Renal cortex interstitium (tissue), 11 donors: Measurements from ENCODE around the gene NT5C2. TPM values are rescaled to one million over a fixed set of nuclear protein-coding genes. Genes with fewer than 3 reads are reported as not detected.
"Not testable (repeated sequence)": the region's sequence is repeated elsewhere in the genome, so short reads cannot be mapped to it uniquely, and the experiment has no call there.

ENCODE experiments used
- DNase-seq, 11 donors: peaks; one replicate each; pipeline ENCODE4 v3.0.0-alpha.2; 2013; ENCODE audit warnings: low read depth in 9 of 11, low spot score in 4 of 11; ENCODE audit errors: extremely low read depth in 1 of 11
- polyA plus RNA-seq, 3 donors: library from polyadenylated mRNA; unstranded; fragments of 120-200 nt; gene quantifications; one replicate each; pipeline ENCODE4 v1.2.1, GENCODE V29; 2013; ENCODE audit not compliant: insufficient read length in 3 of 3

The NT5C2 gene
- polyA plus RNA-seq, 3 donors = 99.2 to 123 (median 105) TPM

- DNase-seq = no peak
Observed at GRCh38 chr10:103141950-103142349, 51.1 kb downstream of the NT5C2 start.

- DNase-seq = no peak
Observed at GRCh38 chr10:103140469-103140868, 52.6 kb downstream of the NT5C2 start.

- DNase-seq = no peak
Observed at GRCh38 chr10:103139803-103140202, 53.3 kb downstream of the NT5C2 start.

GRCh38 chr10:103135168-103135567 is 57.9 kb downstream of the NT5C2 start:
- not testable (repeated sequence) for DNase-seq

GRCh38 chr10:103130910-103131309 is 62.2 kb downstream of the NT5C2 start:
- DNase-seq = no peak

GRCh38 chr10:103130180-103130579 is 62.9 kb downstream of the NT5C2 start:
- DNase-seq = not testable (repeated sequence)

- no peak for DNase-seq
Observed at GRCh38 chr10:103127241-103127640, 65.8 kb downstream of the NT5C2 start.

- DNase-seq = no peak
Observed at GRCh38 chr10:103125323-103126267, 67.5 kb downstream of the NT5C2 start.

GRCh38 chr10:103124420-103125096 is 68.5 kb downstream of the NT5C2 start:
- DNase-seq = no peak

GRCh38 chr10:103123282-103124024 is 69.6 kb downstream of the NT5C2 start:
- no peak for DNase-seq

- no peak for DNase-seq
Observed at GRCh38 chr10:103120977-103121735, 71.9 kb downstream of the NT5C2 start.

- no peak for DNase-seq
Observed at GRCh38 chr10:103120546-103120945, 72.5 kb downstream of the NT5C2 start.

- no peak for DNase-seq
Observed at GRCh38 chr10:103117247-103117646, 75.8 kb downstream of the NT5C2 start.

- no peak for DNase-seq
Observed at GRCh38 chr10:103114876-103115275, 78.2 kb downstream of the NT5C2 start.

GRCh38 chr10:103111918-103112877 is 80.9 kb downstream of the NT5C2 start:
- no peak for DNase-seq

GRCh38 chr10:103111031-103111917 is 81.8 kb downstream of the NT5C2 start:
- peak in 8 of 11 donors; percentile 12 to 34 (median 18) for DNase-seq

- DNase-seq = no peak
Observed at GRCh38 chr10:103110407-103110806, 82.7 kb downstream of the NT5C2 start.
